Activated naive CD8-positive, alpha-beta T cell treated with anti-CD3 and anti-CD28 coated beads, Interleukin-2, amount 50 U/mL, for 24 hours (primary cell): ENCODE results near the gene FAM110D.

Experiments
- ATAC-seq: fragments of 150-1000 bp; cut with Tn5 transposase; one replicate; pipeline ENCODE4 v1.10.0; 2021
- DNase-seq: peaks from one replicate; pipeline ENCODE4 v3.0.0; 2021
- H3K27ac Mint-ChIP-seq: one replicate; pipeline ENCODE4 v1.8.0; 2021; ENCODE audit warnings: mild to moderate bottlenecking, mixed read lengths
- H3K27me3 Mint-ChIP-seq: one replicate; pipeline ENCODE4 v1.8.0; 2021; ENCODE audit warnings: mixed read lengths
- H3K36me3 Mint-ChIP-seq: one replicate; pipeline ENCODE4 v1.8.0; 2021; ENCODE audit warnings: low read depth, mixed read lengths
- H3K4me1 Mint-ChIP-seq: one replicate; pipeline ENCODE4 v1.8.0; 2021; ENCODE audit warnings: mixed read lengths
- H3K4me3 Mint-ChIP-seq: one replicate; pipeline ENCODE4 v1.8.0; 2021; ENCODE audit warnings: mild to moderate bottlenecking, moderate library complexity, mixed read lengths
- H3K9me3 Mint-ChIP-seq: one replicate; pipeline ENCODE4 v1.8.0; 2021; ENCODE audit warnings: mixed read lengths

The FAM110D gene

GRCh38 chr1:26125382-26125781, 33.5 kb upstream of the FAM110D start:
- no peak for ATAC-seq
- Mint-ChIP-seq H3K4me3 (no peak overlapping the region), H3K27me3 (peaks cover 3% of the 10 kb centered on the region), H3K9me3 (no peaks in the 10 kb centered on the region), H3K36me3 (peaks cover 14% of the 10 kb centered on the region), H3K27ac (no peak overlapping the region), H3K4me1 (peaks cover 58% of the 10 kb centered on the region)
- no peak for DNase-seq

- ATAC-seq = no peak
- no peak for DNase-seq
- H3K9me3 Mint-ChIP-seq = no peaks in the 10 kb centered on the region
- H3K27me3 Mint-ChIP-seq = peaks cover 3% of the 10 kb centered on the region
- H3K4me3 Mint-ChIP-seq = peak overlapping the region; percentile 61
- H3K4me1 Mint-ChIP-seq = peaks cover 58% of the 10 kb centered on the region
- H3K27ac Mint-ChIP-seq = peak overlapping the region; percentile 71
- H3K36me3 Mint-ChIP-seq = peaks cover 14% of the 10 kb centered on the region
These were observed 32.9 kb upstream of the FAM110D start for GRCh38 chr1:26125946-26126320.

- peak; percentile 15 for DNase-seq
- H3K27ac Mint-ChIP-seq = peak overlapping the region; percentile 71
- H3K27me3 Mint-ChIP-seq = peaks cover 3% of the 10 kb centered on the region
- peak overlapping the region; percentile 61 for H3K4me3 Mint-ChIP-seq
- peak; percentile 88 for ATAC-seq
- H3K36me3 Mint-ChIP-seq = peaks cover 14% of the 10 kb centered on the region
- peaks cover 58% of the 10 kb centered on the region for H3K4me1 Mint-ChIP-seq
- H3K9me3 Mint-ChIP-seq = no peaks in the 10 kb centered on the region
These were observed 32.4 kb upstream of the FAM110D start for GRCh38 chr1:26126321-26127084.

- no peak for ATAC-seq
- Mint-ChIP-seq H3K36me3 (peaks cover 7% of the 10 kb centered on the region), H3K9me3 (no peaks in the 10 kb centered on the region), H3K27me3 (peaks cover 4% of the 10 kb centered on the region), H3K27ac (peak overlapping the region; percentile 63), H3K4me1 (peaks cover 58% of the 10 kb centered on the region), H3K4me3 (peak overlapping the region; percentile 35)
- no peak for DNase-seq
These were observed 31.4 kb upstream of the FAM110D start for GRCh38 chr1:26127235-26128163.

- Mint-ChIP-seq H3K4me3 (no peak overlapping the region), H3K27ac (no peak overlapping the region), H3K4me1 (peaks cover 38% of the 10 kb centered on the region), H3K36me3 (peaks cover 2% of the 10 kb centered on the region), H3K9me3 (no peaks in the 10 kb centered on the region), H3K27me3 (peaks cover 4% of the 10 kb centered on the region)
- ATAC-seq = no peak
- no peak for DNase-seq
These were observed 29.1 kb upstream of the FAM110D start for GRCh38 chr1:26129778-26130177.

GRCh38 chr1:26130695-26131094, 28.2 kb upstream of the FAM110D start:
- Mint-ChIP-seq H3K36me3 (no peaks in the 10 kb centered on the region), H3K4me1 (peaks cover 32% of the 10 kb centered on the region), H3K27me3 (peaks cover 4% of the 10 kb centered on the region), H3K27ac (no peak overlapping the region), H3K4me3 (no peak overlapping the region), H3K9me3 (no peaks in the 10 kb centered on the region)
- DNase-seq = no peak
- no peak for ATAC-seq

GRCh38 chr1:26132128-26132833, 26.6 kb upstream of the FAM110D start:
- Mint-ChIP-seq H3K4me3 (no peak overlapping the region), H3K27ac (no peak overlapping the region), H3K36me3 (no peaks in the 10 kb centered on the region), H3K27me3 (peaks cover 4% of the 10 kb centered on the region), H3K4me1 (peaks cover 16% of the 10 kb centered on the region), H3K9me3 (no peaks in the 10 kb centered on the region)
- DNase-seq = no peak
- no peak for ATAC-seq

- Mint-ChIP-seq H3K27ac (no peak overlapping the region), H3K36me3 (no peaks in the 10 kb centered on the region), H3K9me3 (no peaks in the 10 kb centered on the region), H3K4me3 (no peak overlapping the region), H3K27me3 (peaks cover 4% of the 10 kb centered on the region), H3K4me1 (peaks cover 11% of the 10 kb centered on the region)
- no peak for DNase-seq
- ATAC-seq = no peak
These were observed 26.1 kb upstream of the FAM110D start for GRCh38 chr1:26132834-26133167.

GRCh38 chr1:26134466-26134865, 24.4 kb upstream of the FAM110D start:
- no peak overlapping the region for H3K27ac Mint-ChIP-seq
- no peaks in the 10 kb centered on the region for H3K36me3 Mint-ChIP-seq
- no peak for DNase-seq
- H3K9me3 Mint-ChIP-seq = no peaks in the 10 kb centered on the region
- H3K4me3 Mint-ChIP-seq = no peak overlapping the region
- ATAC-seq = no peak
- peaks cover 9% of the 10 kb centered on the region for H3K4me1 Mint-ChIP-seq
- peaks cover 2% of the 10 kb centered on the region for H3K27me3 Mint-ChIP-seq

- Mint-ChIP-seq H3K27ac (no peak overlapping the region), H3K4me3 (no peak overlapping the region), H3K36me3 (no peaks in the 10 kb centered on the region), H3K9me3 (no peaks in the 10 kb centered on the region), H3K27me3 (no peaks in the 10 kb centered on the region), H3K4me1 (peaks cover 6% of the 10 kb centered on the region)
- ATAC-seq = no peak
- DNase-seq = no peak
These were observed 19.8 kb upstream of the FAM110D start for GRCh38 chr1:26138974-26139558.

- peaks cover 5% of the 10 kb centered on the region for H3K27me3 Mint-ChIP-seq
- DNase-seq (no peak), ATAC-seq (no peak)
- H3K9me3 Mint-ChIP-seq = no peaks in the 10 kb centered on the region
- no peak overlapping the region for H3K4me3 Mint-ChIP-seq
- peaks cover 6% of the 10 kb centered on the region for H3K4me1 Mint-ChIP-seq
- H3K36me3 Mint-ChIP-seq = no peaks in the 10 kb centered on the region
- no peak overlapping the region for H3K27ac Mint-ChIP-seq
These were observed 16.7 kb upstream of the FAM110D start for GRCh38 chr1:26142159-26142558.

- H3K9me3 Mint-ChIP-seq = no peaks in the 10 kb centered on the region
- H3K27me3 Mint-ChIP-seq = peaks cover 7% of the 10 kb centered on the region
- H3K27ac Mint-ChIP-seq = no peak overlapping the region
- H3K36me3 Mint-ChIP-seq = no peaks in the 10 kb centered on the region
- peak; percentile 80 for ATAC-seq
- H3K4me3 Mint-ChIP-seq = no peak overlapping the region
- H3K4me1 Mint-ChIP-seq = no peaks in the 10 kb centered on the region
- peak; percentile 77 for DNase-seq
These were observed 13.6 kb upstream of the FAM110D start for GRCh38 chr1:26145041-26145959.

GRCh38 chr1:26145960-26146294, 13.0 kb upstream of the FAM110D start:
- no peaks in the 10 kb centered on the region for H3K36me3 Mint-ChIP-seq
- no peaks in the 10 kb centered on the region for H3K4me1 Mint-ChIP-seq
- no peak overlapping the region for H3K27ac Mint-ChIP-seq
- peaks cover 7% of the 10 kb centered on the region for H3K27me3 Mint-ChIP-seq
- DNase-seq (no peak), ATAC-seq (no peak)
- no peaks in the 10 kb centered on the region for H3K9me3 Mint-ChIP-seq
- H3K4me3 Mint-ChIP-seq = no peak overlapping the region

- H3K27me3 Mint-ChIP-seq = peaks cover 9% of the 10 kb centered on the region
- H3K27ac Mint-ChIP-seq = no peak overlapping the region
- H3K9me3 Mint-ChIP-seq = no peaks in the 10 kb centered on the region
- H3K36me3 Mint-ChIP-seq = no peaks in the 10 kb centered on the region
- DNase-seq (no peak), ATAC-seq (no peak)
- H3K4me3 Mint-ChIP-seq = no peak overlapping the region
- H3K4me1 Mint-ChIP-seq = no peaks in the 10 kb centered on the region
These were observed 10.0 kb upstream of the FAM110D start for GRCh38 chr1:26148887-26149286.
